HUDEP-2 (cell line): ENCODE measurements around the gene SEC22C.

ENCODE experiments used
- DNase-seq, 76 experiments: peaks; one replicate each; lab custom pipeline; 2025; ENCODE audit not compliant: unreplicated experiment in 76 of 76; lab: John Stamatoyannopoulos, UW

SEC22C gene

DNA sequence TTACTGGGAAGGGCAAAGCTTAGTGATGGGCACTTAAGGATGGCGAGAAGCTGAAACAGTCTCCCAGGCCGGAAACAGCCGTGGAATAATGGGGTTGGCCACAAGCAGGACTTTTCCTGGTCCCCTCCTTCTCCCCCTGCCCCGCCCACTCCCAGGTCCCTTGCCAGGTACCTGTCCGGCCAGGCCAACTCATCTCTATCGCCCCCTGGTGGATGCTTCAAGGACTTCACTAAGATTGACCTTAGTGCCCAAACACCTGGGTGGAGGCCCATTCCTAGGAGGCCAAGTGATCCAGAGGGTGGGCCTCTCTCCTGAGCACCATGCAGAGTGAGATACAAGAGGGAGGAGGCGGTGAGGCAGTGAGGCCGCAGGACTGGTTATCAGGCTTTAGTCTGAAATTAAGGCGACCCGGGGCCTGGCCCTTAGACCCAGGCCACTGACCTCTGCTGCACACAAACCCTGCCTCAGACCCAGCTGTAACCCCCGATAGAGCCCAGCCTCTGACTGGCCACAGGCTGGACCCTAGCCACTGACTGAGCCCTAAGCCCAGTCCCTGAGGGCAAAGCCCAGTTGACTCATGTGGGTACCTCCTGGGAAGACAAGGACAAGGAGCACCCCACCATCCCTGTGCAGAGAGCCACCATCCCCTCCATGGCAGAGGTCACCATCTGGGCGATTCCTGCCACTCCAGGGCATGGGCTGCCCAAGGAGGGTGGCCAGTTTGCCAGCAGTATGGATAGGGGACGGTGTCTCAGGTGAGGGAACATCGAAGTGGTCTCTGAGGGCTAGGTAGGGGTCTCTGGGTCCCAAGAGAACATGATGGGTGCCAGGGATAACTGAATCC is 41.7 kb downstream of the SEC22C start:
- DNase-seq: peak in 40 of 76 experiments; percentile 4 to 56 (median 29)

DNA sequence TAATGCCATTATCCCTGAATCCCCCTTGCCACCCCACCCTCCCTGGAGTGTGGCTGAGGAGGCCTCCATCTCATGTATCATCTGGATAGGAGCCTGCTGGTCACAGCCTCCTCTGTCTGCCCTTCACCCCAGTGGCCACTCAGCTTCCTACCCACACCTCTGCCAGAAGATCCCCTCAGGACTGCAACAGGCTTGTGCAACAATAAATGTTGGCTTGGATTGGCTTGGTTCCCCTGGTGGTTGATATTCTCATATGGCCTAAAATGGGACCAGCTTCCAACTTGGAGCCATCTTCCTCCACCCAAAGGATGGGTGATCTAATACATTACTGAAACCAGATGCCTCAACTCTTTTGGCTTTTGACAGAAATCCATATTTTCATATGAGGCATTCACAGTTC is 44.4 kb downstream of the SEC22C start:
- DNase-seq: no peak

DNA sequence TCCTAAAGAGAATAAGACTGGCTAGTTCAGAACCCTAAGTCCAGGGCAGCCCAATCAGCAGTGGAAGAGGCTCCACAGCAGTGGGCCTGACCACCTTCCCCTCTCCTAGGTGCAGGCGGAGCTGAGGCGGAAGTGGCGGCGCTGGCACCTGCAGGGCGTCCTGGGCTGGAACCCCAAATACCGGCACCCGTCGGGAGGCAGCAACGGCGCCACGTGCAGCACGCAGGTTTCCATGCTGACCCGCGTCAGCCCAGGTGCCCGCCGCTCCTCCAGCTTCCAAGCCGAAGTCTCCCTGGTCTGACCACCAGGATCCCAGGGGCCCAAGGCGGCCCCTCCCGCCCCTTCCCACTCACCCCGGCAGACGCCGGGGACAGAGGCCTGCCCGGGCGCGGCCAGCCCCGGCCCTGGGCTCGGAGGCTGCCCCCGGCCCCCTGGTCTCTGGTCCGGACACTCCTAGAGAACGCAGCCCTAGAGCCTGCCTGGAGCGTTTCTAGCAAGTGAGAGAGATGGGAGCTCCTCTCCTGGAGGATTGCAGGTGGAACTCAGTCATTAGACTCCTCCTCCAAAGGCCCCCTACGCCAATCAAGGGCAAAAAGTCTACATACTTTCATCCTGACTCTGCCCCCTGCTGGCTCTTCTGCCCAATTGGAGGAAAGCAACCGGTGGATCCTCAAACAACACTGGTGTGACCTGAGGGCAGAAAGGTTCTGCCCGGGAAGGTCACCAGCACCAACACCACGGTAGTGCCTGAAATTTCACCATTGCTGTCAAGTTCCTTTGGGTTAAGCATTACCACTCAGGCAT is 45.6 kb downstream of the SEC22C start:
- peak in 20 of 76 experiments; percentile 1 to 51 (median 12) for DNase-seq

DNA sequence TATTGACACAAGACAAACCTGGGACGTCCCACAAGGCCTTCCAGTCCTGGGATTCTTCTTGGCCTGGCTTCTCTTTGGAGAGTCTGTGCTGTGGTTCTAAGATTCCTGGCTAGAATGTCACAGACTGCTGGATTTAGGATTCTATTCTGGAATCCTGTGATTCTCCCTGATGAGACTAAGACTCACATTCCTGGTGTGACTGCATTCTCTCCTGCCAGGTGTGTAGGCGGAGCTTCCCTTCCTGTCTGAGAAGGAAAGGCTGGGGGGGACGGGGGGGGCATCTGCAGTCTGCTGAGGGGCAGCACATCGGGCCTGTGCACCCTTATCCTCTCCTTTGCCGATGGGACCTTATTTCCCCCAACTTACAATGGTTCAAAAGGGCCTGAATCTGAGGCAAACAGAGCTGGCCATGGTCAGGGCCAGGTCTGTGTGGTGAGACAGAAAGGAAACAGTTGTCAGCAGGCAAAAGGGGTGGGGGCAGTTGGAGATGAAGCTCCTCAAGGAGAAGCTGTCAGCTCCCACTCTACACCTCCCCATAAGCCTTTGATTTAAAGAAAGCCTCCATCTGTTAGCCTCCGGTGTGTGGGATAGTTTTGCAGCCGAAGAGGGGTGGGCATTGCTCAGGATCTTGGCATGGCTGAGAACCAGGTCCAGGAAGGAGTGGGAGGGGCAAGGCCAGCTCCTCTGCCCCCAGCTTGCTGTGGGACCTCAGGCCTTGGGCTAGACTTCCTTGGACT is 48.4 kb downstream of the SEC22C start:
- DNase-seq: no peak

DNA sequence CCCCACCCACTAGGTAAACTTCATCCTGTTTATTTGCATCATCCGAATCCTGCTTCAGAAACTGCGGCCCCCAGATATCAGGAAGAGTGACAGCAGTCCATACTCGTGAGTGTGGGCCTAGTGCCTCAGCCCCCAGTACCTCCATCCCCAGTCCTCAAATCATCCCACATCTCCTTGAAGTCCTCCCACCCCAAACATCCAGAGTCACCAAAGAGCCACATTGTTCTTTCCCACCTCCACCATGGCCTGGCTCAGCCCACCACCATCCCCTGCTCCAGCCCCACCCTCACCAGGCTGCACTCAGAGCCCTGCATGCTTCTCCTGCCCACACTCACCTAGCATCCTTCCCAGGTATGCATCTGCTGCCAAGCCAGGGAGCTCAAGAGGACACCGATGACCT is 49.5 kb downstream of the SEC22C start:
- DNase-seq: no peak

DNA sequence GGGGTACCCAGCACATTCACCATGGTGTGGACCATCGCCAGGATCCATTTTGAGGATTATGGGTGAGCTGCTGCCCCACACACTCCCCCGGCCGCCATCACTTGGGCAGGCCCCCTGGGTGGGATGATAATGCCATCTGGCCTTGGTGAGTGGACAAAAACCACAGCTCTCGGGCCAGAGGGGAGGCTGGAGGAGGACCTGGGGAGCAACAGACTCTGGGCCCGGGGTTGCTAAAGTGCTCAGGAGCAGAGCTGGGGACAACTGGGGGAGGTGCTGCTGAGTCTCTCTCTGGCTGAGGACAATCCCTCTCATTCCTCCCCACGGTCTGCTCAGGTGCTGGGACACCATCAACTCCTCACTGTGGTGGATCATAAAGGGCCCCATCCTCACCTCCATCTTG is 50.3 kb downstream of the SEC22C start:
- DNase-seq: no peak

DNA sequence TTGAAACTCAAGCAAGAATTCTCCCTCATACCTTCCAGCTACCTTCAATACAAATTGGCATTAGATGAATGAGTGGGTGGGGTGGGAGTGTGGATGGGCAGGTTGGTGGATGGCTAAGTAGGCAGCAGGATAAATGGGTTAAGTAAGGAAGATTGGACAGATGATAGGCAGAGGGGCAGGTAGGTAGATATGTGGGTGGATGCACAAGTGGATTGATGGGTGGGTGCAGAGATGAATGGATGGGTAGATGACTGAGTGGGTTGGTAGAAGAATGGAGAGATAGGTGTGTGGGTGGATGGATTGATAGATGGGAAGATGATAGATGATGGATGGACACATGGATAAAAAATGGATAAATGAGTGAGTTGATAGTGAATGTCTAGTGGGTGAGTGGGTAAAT is 51.7 kb downstream of the SEC22C start:
- DNase-seq: no peak

DNA sequence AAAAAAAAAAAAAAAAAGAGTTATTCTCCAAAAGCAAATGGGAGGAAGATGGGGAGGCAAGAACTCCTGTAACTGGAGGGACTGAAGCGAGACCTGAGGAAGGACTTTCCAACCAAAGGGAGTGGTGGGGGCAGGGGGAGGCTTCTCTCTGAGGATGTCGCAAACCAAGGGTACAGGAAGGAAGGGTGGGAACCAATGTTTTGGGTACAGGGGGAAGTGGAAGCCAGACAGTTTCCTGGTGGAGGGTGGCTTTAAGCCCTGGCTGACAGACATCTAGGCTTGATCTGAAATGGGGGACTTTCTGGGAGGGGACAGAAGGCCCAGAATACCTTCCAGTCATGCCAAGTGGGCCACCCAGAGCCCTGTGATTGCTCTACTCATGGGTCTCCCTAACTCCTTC is 52.3 kb downstream of the SEC22C start:
- DNase-seq: no peak

DNA sequence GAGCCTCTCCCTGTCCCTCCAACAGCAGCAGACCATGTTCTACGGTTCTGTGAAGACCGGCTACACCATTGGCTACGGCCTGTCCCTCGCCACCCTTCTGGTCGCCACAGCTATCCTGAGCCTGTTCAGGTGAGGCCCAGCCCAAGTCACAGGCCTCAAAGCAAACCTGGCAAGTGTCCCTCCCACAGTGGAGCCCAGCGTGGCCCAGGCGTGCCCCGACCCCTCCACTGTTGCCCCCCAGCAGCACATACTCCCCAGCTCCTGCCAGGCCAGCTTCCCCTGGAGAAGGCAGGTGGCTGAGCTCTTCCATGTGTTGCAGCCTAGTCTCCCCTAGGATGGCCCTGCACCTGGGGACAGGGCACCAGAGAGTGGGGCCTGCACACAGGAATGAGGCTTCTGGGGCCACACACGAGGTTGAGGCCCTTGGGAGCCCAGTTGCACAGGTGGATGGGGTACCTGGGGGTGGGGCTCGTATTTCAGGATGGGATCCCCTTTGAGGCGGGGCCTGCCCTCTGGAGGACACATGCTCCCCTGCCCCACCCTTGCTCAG is 54.3 kb downstream of the SEC22C start:
- DNase-seq: no peak

DNA sequence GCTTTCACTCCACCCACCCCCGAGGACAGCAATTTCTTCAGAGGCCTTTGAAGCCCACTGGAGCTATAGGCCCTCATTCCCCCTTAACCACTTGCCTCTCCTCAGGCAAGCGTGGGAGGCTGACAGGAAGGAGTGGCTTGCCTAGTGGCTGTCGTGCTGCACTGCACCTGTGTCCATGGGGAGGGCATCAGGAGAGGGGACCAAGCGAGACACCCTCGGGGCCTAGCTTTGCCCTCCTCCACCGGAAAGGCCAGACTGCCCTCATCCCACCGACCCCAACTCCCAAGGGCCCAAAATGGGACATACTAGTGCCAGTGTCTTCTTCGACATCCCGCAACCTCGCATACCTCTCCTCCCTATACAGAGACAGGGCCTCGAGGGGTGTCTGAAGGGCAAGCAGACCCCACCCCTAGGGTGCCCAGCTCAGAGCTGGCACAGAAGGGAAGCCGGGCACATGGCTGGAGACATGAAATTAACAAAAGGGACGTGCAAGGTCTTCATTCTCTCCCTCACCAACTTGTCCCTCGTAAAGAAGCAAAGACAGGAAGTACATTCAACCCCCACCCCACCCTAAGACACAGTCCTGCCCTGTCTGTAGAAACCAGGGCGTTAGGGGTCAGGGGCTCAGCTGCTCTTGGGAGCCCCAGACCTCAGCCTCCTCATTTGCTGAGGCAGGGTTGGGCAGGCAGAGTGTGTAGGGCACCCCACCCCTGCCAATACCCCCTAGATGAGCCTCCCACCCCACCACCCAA is 55.0 kb downstream of the SEC22C start:
- no peak for DNase-seq

DNA sequence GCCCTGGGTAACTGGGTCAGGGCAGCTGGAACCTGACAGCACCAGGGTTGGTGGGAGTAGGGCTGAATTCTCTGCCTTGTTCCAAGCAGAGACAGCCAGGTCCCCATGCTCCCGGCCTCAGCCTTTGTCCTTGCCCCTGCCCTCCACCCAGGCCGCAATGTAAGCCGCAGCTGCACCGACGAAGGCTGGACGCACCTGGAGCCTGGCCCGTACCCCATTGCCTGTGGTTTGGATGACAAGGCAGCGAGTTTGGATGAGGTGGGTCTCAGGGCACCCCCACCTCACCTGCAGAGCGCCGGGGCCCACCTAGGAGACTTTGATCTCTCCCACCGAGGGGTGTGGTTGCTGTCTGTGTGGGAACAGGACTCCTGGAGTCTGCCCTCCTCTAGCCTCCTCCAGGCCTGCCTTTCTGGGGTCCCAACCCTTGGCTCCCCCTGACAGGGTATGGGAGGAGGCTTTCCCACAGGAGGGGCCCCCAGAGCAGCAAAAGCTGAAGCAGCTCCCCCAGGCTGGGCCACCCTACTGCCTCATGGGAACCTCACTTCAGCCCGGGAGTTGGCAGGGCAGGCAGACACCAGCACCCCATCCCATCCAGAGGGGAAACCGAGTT is 55.9 kb downstream of the SEC22C start:
- no peak for DNase-seq

DNA sequence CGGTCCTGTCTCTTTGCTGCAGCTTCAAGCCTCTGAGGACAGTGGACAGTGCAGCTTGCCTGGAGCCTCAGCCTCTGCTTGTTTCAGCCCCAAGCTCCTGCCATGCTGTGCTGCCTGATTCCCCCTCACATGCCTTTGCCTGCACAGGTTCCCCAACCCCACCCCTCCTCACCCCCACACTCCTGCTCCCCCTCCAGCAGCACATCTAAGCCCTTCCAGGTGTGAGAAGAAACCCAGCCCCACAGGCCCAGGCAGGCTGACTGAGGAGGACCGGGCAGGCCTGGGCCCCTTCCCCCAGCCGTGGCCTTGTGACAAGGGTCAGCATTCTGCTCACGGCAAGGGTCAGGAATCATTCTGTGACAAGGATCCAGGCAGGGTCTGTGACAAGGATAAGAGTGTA is 56.6 kb downstream of the SEC22C start:
- DNase-seq: no peak

DNA sequence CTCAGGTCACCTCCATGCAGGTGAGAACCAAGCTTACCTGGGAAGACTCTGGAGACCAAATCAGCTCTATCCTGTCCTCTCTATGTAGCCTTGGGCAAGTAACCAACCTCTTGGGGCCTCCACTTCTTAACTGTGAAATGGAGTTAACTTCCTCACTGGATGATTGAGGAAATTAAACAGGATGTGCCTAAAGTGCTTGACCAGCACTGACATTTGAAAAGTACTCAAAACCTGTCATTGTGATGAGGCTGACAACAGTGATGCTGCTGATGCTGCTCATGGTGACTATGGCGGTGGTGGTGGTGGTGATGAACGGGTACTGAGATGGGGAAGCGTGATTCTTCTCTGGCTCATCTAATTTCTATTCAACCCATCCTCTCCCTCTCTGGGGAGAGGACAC is 57.0 kb downstream of the SEC22C start:
- no peak for DNase-seq

DNA sequence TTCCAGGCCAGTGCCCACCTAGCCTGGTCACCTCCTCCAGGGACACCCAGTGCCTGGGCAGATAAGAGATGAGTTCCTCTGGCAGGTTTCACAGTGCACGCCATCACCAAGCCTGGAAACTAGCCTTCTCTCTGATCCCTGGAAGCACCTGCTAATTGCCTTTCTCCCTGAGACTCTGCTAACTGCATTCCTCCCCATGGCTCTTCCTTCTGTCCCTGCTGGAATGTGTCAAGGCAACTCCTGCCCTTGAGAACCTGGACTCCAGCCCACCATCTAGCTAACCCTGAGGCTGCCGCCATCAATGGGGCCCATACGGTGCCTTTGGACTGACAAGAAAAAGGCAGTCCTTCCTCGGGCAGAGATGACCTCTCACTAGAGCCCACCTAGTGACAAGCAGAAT is 60.9 kb downstream of the SEC22C start:
- no peak for DNase-seq

DNA sequence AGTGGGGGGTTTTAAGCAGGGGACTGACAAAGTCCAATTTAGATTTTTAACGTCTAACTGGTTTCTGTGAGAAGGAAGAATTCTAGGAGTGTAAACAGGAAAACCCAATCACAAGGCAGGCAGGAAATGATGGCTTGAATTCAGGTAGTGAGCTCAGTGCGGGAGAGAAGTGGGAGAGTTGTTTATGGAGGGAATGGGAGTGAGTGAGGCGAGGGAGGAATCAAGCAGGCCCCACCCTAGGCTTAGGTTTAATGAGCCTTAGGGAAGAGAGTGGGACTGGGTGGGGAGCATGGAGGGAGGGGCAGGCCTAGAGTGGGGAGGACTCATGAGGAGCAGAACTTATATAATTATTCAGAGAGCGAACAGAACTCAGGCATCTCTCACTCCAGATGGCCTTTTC is 61.4 kb downstream of the SEC22C start:
- no peak for DNase-seq

DNA sequence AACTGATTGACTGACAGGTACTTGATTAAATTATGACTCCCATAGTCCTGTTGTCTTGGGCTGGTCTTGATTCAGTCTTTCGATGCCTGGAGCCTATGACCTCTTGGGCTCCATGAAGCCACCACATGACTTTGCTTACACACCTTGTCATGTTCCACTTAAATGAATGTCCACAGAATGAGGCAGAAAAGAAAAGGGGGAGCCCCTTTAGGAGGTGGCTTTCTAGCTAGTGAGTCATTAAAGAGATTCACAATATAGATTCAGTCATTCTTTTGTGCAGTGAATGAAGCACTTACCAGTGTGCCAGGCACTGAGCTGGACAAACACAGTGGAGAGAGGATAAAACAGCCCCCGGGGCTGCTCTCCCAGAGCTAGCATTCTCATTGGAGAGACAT is 62.2 kb downstream of the SEC22C start:
- DNase-seq: no peak

DNA sequence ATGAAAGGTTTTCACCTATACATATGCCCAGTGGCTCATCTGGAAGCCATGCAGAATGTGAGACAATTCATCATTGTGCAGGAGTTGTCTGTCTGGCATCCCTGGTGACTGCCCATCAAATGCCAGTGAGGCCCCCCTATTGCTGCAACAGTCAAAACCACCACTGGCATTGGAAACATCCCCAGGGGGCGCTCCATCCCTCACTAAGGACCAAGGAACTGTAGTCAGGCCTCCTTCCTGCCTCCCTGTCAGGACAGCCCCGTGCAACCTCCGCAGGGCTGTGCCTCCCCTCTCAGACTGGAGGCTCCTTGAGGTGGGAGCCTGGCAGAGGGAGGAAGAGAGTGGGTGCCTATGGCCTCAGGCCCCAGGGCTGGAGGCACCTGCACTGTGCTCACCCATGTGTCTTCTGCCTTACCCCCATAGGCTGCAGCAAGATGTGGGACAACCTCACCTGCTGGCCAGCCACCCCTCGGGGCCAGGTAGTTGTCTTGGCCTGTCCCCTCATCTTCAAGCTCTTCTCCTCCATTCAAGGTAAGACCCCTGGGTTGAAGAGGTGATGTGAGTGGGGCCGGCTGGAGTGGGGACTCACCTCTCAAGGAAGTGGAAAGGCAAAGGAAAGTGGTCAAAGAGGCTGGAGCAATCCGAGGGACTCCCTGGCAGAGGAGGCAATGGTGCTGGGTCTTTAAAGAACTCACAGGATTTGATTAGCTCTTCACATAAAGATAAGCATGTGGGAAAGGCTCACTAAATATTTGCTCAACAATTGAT is 62.8 kb downstream of the SEC22C start:
- DNase-seq: peak in 21 of 76 experiments; percentile 2 to 38 (median 14)

DNA sequence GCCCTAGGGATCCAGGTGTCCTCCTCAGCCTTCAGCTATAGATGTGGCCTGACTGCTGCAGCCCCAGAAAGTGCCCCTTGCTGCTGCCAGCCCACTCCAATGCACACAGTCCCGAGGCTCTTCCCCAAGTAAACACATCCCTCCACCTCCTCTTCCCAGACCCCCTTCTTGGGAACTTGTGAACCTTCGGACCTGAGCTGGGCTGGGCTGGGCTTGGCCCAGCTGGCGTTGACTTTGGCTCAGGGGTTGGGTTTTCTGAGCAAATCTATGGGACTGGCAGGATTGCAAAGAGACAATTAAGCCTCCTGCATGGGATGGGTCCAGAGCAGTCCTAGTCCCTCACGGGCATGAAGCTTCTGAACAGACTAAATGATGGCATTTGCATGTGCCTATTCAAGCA is 64.7 kb downstream of the SEC22C start:
- DNase-seq: no peak

DNA sequence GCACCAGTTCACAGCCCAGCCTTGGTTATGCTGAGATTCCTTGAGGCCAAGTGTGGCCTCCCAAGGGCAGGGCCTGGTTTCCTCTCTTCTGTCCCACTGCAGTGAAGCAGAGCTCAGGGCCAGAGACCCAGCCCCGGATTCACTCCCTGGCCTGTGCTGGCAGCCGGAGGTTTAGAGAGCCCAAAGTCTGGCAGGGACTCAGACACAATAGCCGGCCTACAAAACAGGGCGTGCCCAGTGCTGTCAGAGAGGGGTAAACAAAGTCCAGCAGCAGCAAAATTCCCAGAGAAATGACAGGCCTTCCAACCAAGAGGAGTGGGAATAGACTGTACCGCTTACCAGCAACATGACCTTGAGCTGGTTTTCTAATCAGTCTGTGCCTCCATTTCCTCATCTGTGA is 65.3 kb downstream of the SEC22C start:
- DNase-seq: no peak
